HG02610 (cell line): Measurements from ENCODE around the gene TSPOAP1.

Source experiments
- ATAC-seq: cut with Tn5 transposase; IDR thresholded peaks from one replicate; pipeline ENCODE4 v1.9.1; 2021; ENCODE audit warnings: mild to moderate bottlenecking, moderate library complexity; ENCODE audit not compliant: unreplicated experiment

TSPOAP1 gene

DNA sequence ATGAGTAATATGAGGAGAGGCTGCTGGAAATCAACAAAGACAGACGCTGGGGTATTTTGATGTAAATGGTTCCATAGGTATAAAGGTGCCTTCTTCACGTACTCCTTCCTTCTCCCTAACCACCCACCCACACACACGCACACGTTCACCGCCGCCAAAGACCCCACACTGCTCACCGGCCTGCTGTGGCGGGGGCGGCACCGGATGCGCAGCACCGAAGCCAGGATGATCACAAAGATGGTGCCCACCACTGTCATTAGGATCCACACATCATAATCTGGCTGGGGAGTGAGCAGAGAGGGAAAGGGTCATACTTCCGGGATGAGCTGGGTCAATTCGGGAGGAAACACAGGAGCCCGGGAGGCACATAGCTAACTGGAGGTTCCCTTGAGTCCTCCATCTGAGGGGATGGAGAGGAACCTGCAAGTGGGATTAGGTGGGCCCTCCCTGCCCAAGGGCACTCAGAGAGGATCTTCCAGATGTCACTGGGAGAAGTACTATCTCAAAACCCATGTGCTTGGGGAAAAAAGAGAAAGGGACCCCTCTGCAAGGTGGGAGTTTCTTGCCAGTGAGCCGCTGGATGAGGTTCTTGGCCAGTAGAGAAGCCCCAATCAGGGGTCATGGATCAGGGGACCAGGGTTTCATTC, 33.9 kb upstream of the TSPOAP1 start:
- ATAC-seq: no peak

DNA sequence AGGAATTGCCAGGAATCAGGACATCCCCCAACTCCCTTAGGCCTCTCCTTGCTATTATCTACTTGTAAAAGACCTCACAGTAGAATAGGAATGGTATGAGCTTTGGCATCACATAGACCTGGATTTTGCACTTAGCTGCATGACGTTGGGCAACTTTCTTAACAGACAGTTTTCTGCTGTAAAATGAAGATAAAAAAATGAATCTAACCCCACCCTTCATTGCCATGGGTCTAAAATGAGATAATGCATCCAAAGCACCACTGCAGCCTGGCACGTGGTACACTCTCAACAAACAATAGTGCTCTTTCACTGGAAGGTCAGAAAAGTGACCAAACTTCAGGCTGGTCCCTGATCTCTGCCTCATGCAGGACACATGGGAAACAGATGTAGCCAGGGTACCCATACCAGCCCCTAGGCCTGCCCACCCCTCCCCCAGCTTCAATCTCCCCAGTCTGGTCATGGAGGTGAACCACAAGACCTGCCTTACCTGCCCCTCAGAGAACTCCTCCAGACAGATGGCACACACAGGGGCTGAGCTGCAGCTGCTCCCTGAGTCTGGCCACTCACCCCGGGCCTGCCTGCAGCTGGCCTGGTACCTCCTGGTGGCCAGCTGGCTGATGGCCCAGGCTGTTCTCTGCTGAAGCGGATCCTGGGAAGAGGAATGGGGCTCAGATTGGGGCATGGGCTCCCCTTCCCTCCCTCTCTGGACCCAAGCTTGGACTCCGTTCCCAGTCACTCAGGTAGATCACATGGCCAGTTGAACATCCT, 31.9 kb upstream of the TSPOAP1 start:
- no peak for ATAC-seq

GRCh38 chr17:58358408-58359172, 30.0 kb upstream of the TSPOAP1 start:
- no peak for ATAC-seq

- no peak for ATAC-seq
Measured at GRCh38 chr17:58357312-58358297, 29.0 kb upstream of the TSPOAP1 start.

GRCh38 chr17:58356231-58356630, 27.6 kb upstream of the TSPOAP1 start:
- no peak for ATAC-seq

GRCh38 chr17:58354541-58355216, 26.1 kb upstream of the TSPOAP1 start:
- ATAC-seq: no peak

DNA sequence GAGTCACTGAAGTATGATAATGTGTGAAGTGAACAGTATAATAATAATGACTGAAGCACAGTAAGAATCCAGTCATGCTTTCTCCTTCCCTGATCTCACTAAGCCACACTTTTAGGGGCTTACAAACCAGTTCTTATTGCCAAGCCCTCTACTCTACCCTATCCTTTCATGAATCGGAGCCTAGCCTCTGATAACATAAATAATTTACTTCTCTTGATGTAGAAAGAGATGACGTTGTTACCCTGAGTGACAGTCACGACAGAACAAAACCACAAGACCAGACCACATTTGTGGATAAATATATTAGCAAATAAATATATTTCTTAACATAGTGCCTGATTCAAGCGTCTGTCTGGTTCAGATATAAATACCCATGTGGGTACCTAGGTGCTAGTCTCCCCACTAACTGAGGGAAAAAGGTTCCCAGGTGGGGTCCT, 24.8 kb upstream of the TSPOAP1 start:
- ATAC-seq: no peak

GRCh38 chr17:58352596-58353388, 24.2 kb upstream of the TSPOAP1 start:
- no peak for ATAC-seq

DNA sequence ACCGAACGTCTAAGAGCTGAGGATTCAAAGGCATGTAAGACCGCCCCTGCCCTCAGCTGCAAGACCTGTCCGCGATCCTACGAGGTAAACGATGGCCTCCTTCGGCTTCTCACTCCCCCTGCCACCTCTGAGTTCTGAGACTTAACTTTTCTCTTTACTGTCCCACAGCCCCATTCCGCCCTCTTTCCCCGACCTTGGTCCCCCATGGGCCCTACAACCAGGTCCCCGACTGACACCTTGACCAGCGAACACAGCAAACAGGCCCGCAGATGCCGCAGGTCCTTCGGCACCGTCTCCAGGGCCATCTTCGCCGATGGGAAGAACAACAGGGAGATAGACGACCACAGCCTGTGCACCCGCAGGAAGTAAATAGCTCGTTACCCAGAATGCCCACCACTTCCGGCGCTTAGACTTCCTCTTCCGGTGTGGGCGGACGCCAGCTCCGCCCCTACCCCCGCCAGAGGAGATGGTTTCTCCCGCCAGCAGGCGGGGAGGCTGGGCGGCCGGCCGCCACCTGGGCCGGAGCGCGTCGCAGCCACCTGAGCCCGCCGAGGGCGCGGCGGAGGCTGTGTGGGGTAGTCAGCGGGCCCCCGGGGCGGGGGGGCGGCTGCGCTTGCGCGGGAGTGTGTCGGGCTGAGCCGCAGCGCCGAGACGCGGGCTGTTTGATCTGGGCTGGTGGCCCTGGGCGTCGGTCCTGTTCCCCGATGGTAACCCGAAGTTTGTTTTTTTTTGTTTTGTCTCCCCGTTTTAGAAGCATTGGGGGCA, 23.4 kb upstream of the TSPOAP1 start, which contains the start of gene SUPT4H1:
SUPT4H1 (minus strand) TSS at position 371 of the 765 bp plus-strand sequence; CDS start at position 305, 66 bp downstream.
- peak; percentile 90 for ATAC-seq

GRCh38 chr17:58351182-58351581, 22.6 kb upstream of the TSPOAP1 start:
- no peak for ATAC-seq

- no peak for ATAC-seq
Measured at GRCh38 chr17:58348038-58348437, 19.4 kb upstream of the TSPOAP1 start.

DNA sequence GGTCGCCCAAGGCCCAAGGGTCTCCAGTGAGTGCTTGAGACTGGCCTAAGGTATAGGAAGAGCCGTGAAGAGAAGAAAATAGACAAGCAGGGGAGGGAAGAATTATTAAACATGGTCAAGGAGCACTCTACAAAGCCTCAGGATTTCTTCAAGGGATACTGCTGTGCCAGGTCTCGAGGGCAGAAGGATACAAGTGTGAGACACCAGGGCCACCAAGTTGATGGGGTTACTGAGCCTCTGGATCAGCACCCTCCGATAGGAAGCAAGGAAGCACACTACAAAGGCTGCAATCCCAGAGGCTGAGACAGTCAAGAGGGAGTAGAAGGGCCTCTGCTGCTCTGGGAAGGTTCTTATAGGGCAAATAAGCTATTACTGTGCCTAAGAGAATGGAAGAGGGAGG, 16.9 kb upstream of the TSPOAP1 start:
- no peak for ATAC-seq

GRCh38 chr17:58344791-58345157, 16.2 kb upstream of the TSPOAP1 start:
- ATAC-seq: peak; percentile 45

- ATAC-seq: peak; percentile 89
Measured at GRCh38 chr17:58344047-58344790, 15.6 kb upstream of the TSPOAP1 start.

DNA sequence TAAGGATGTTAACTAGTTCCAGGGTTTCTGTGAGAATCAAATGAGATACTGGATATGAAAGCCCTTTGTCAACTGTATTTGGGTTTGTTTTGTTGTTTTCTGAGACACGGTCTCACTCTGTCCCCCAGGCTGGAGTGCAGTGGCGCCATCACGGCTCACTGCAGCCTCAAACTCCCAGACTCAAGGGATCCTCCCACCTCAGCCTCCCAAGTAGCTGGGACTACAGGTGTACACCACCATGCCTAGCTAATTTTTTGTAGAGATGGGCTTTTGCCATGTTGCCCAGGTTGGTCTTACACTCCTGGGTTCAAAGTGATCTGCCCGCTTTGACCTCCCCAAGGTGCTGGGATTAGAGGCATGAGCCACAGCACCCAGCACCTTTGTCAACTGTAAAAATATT, 14.5 kb upstream of the TSPOAP1 start:
- ATAC-seq: no peak

GRCh38 chr17:58341861-58342475, 13.4 kb upstream of the TSPOAP1 start:
- ATAC-seq: no peak
